Epithelial cell of esophagus (primary cell): ENCODE measurements around the gene MB21D2.

Experiments
- DNase-seq: peaks from one replicate; pipeline ENCODE4 v3.0.0; 2010; ENCODE audit warnings: low read depth
- H3K4me3 ChIP-seq: 2 replicates; pipeline ENCODE4 v1.5.1; 2011; ENCODE audit warnings: mild to moderate bottlenecking, low read length, control low read depth
- CTCF ChIP-seq: IDR thresholded peaks from 2 replicates; pipeline ENCODE4 v1.5.1; 2011; ENCODE audit warnings: low read depth, mild to moderate bottlenecking, low read length, control low read depth, inconsistent platforms; ENCODE audit not compliant: insufficient read depth; ENCODE audit errors: missing control alignments

Gene MB21D2

GRCh38 chr3:192904632-192905289, 12.9 kb downstream of the MB21D2 start:
- TF ChIP-seq CTCF, result no peak
- H3K4me3 ChIP-seq, result no peak overlapping the region
- no peak for DNase-seq

- no peak for DNase-seq
- no peak for TF ChIP-seq CTCF
- no peak overlapping the region for H3K4me3 ChIP-seq
Observed at GRCh38 chr3:192902549-192902948, 15.1 kb downstream of the MB21D2 start.

- no peak overlapping the region for H3K4me3 ChIP-seq
- peak; percentile 91 for DNase-seq
- no peak for TF ChIP-seq CTCF
Observed at GRCh38 chr3:192901435-192901834, 16.2 kb downstream of the MB21D2 start.

- peak; percentile 56 for DNase-seq
- TF ChIP-seq CTCF, result no peak
- no peak overlapping the region for H3K4me3 ChIP-seq
Observed at GRCh38 chr3:192899540-192899982, 18.1 kb downstream of the MB21D2 start.

- H3K4me3 ChIP-seq, result no peak overlapping the region
- no peak for TF ChIP-seq CTCF
- DNase-seq, result peak; percentile 78
Observed at GRCh38 chr3:192897005-192897404, 20.7 kb downstream of the MB21D2 start.

GRCh38 chr3:192896208-192896607, 21.4 kb downstream of the MB21D2 start:
- no peak overlapping the region for H3K4me3 ChIP-seq
- no peak for TF ChIP-seq CTCF
- DNase-seq, result no peak

GRCh38 chr3:192894676-192895075, 23.0 kb downstream of the MB21D2 start:
- TF ChIP-seq CTCF, result no peak
- no peak overlapping the region for H3K4me3 ChIP-seq
- no peak for DNase-seq
